Stimulated activated CD4-positive, alpha-beta T cell treated with anti-CD3 and anti-CD28 coated beads, TNF-alpha, amount 100 ng/mL, for 4 hours (primary cell): ENCODE measurements around the gene ATAD1.

Source experiments
- DNase-seq, 3 experiments: peaks; one replicate each; pipeline ENCODE4 v3.0.0-alpha.2; 2020; ENCODE audit warnings: low read depth in 3 of 3

ATAD1 gene

DNA sequence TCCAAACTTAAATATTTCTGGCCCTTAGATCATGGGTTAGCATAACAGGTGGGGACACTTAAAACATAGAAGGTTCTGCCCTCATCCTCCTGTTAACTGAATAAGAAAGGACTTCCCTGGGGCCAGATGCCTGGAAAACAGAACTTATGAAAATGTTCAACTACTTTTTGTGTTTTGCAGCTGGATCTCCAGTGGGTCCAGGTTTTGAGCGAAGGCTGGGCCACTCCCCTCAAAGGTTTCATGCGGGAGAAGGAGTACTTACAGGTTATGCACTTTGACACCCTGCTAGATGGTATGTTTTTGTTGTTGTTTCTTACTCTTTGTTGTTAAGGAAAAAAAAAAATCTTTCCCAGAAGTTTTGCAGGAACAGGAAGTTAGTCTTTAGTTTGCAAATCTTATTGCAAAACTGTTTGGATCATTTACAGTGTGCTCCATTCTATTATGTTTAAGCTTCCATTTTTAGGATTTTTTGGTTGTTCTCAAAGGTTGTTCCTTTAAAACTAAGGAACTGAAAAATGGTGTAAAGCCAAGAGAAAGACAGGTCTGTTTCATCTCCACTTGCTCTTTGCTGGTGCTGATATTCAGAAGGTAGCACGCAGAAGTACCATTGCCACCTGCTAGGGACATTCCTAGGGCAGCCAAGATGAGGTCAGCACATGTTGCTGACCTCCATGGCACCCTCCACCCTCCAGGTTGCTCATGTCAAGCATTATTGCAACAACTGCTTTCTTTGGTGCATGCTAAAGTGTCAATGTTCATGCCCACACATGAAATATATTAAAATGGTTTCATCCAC lies 102.3 kb downstream of the ATAD1 start:
- no peak for DNase-seq

DNA sequence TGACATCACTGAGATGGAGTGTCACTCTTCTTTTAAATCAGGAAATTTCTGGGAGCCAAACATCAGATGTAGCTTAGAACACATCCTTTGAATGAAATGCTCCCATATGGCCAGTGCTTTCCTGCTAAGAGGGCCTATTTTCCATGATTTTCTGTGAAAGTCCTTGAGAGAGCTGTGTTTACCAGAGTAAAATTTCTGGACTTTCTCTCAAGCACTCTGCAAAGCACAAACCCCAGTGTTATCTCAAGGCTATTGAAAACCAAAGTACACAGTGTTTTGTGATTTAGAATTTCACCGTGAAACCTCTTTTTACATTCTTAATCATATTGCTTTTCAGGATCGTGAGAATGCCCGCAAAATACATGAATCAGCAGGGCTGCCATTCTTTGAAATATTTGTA lies 104.3 kb downstream of the ATAD1 start:
- no peak for DNase-seq

DNA sequence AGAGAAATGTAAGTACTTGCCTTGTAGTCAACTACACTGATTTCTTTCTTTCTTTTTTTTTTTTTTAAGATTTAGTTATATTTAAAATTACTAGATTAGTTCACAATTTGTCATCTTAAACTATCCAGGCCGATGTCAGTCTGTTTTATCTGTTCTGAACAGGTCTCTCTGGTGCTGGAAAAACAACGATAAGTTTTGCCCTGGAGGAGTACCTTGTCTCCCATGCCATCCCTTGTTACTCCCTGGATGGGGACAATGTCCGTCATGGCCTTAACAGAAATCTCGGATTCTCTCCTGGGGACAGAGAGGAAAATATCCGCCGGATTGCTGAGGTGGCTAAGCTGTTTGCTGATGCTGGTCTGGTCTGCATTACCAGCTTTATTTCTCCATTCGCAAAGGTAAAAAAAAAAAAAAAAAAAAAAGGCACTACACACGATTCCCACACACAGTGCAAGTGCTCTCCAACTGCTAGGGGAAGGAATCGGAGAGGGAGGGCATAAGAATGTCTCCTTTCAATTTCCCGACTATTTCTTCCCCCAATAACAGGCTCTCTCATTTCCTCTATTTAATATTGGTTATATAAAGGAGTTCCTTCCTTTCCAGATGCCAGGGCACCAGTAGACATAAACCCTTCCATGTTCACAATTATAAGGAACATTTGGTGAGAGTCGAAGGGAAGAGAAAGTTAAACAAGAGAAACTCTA lies 105.0 kb downstream of the ATAD1 start:
- no peak for DNase-seq

DNA sequence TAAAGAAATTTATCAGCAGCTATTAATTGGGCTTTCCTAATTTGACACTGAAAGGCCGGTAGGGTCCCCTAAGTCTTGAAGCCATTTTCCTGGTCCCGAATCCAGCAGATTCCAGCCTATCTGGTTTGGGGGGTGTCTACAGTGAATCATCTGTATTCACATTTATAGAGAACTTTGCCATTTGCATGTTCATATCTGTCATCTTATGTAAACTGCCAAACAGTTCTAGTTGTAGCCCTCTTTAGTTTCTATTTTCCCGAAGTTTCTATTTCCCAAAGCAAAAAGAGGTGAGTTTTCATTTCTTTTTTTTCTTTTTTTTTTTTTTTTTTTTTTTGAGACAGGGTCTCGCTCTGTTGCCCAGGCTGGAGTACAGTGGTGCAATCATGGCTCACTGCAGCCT lies 110.8 kb downstream of the ATAD1 start:
- DNase-seq, result no peak

DNA sequence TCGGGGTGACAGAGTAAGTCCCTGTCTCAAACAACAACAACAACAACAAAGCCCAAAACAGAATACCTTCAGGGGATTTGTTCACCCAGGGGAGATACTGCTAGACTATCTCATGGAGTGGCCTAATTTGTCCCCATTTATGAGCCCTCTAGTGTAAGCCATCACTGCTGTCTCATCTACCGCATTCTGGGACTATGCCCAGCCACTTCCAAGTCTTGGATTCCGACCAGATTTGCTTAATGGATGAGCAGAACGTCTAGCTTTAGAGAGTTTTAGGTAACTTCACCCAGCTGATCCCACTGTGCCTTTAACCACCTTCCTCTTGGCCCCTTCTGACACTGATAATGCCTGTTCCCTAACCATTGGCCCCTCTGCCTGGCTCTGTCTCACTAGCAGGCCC lies 111.3 kb downstream of the ATAD1 start:
- no peak for DNase-seq

DNA sequence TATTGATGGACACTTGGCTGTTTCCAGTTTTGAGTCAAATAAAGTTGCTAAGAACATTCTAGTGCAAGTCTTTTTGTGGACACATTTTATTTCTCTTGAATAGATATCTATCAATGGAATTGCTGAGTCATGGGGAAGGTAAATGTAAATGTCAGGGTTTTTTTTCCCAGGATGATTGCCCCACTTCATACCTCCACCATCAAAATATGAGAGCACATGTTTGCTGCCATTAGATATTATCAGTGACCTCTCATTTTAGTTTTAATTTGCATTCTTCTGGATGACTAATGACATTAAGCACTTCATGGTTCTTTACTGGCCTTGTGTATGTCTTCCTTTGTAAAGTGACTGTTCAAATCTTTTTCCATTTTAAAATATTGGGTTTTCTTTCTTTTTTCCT lies 112.7 kb downstream of the ATAD1 start:
- no peak for DNase-seq

DNA sequence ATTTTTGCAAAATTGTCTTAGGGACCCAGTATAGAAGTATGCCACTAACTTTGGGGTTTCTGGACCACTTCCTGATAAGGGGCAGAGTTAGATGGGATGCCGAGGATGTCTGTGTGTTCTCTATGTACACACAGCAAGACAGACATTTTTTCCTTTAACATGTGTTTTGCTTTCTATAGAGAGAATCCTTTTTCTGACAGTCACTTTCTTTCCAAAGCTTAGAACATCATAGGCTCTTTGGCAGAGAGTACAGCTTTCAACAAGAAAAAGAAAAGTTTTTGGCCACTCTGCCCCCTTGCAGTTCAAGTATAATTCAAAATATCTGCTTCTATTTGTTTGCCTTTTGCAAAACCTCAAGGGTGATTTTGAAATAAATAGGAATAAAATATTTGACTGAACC lies 114.3 kb downstream of the ATAD1 start:
- DNase-seq, result no peak

DNA sequence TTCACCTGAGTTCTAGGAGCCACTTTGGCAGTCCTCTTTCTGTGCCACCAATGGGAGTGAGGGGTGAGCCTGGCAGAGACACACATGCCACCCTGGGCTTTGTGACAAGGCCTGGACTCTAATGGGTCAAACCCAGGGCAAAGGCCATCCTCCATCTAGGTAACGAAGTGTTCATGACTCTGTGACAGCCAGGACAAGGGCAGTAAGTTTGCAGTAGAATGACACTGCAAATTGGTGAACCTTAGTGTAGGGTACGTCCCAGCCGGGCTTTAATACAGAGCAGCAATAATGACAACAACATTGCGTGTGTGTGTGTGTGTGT lies 115.1 kb downstream of the ATAD1 start:
- no peak for DNase-seq

DNA sequence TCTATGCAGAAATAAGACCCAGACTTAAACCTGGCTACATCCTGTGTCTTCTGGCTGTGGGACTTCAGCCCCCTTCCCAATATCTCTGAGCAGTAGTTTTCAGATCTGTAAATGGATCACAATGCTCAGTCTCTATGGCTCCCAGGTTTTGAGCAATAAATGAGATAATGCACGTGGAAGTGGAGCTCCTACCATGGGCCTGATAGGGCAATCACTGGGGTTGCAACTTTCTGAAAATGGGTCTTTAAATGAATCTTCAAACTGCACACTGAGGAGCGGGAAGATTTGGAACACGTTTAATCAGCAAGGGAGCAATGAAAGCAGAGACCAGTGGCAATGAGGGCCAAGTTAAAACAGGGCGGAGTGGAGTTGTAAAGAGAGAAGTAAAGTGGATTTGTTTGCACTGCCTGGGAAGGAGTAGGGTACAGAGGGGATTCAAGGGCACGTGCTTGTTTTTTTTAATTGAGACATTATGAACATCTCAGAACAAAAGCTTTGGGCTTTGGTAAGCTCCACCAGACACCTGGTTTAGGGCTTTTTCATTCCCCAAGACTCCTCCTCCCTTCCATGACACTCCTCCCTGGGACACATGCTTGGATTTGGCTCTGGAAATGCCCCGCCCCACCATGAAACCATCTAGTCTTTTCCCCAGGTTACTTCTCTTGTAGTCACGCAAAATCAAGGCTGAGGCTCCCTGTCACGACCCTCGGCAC lies 115.6 kb downstream of the ATAD1 start:
- DNase-seq, result no peak
